Hepatocyte (in vitro differentiated cells): ENCODE data around the gene HDAC5. TPM values are rescaled to one million over a fixed set of nuclear protein-coding genes. Genes with fewer than 3 reads are reported as not detected.
"Not testable (repeated sequence)": the region's sequence is repeated elsewhere in the genome, so short reads cannot be mapped to it uniquely, and the experiment has no call there.

ENCODE experiments used
- DNase-seq: peaks from one replicate; pipeline ENCODE4 v3.0.0-alpha.2; 2016; ENCODE audit warnings: low spot score
- H2AFZ ChIP-seq: fragments of 200-600 bp; sonication (generic); 2 replicates; pipeline ENCODE4 v1.6.0; 2016; ENCODE audit warnings: antibody characterized with exemption, mild to moderate bottlenecking
- H3K27ac ChIP-seq: fragments of 200-600 bp; sonication (generic); 2 replicates; pipeline ENCODE4 v1.5.1; 2016; ENCODE audit warnings: mild to moderate bottlenecking
- H3K27me3 ChIP-seq: fragments of 200-600 bp; sonication (generic); 2 replicates; pipeline ENCODE4 v1.6.1; 2016
- H3K36me3 ChIP-seq: fragments of 200-600 bp; sonication (generic); replicated peaks from 2 replicates; pipeline ENCODE4 v1.5.1; 2016; ENCODE audit warnings: low read depth; ENCODE audit not compliant: insufficient read depth
- H3K4me1 ChIP-seq: fragments of 200-600 bp; sonication (generic); 2 replicates; pipeline ENCODE4 v1.5.1; 2016; ENCODE audit warnings: mild to moderate bottlenecking, moderate library complexity; ENCODE audit not compliant: insufficient read depth
- H3K4me2 ChIP-seq: fragments of 200-600 bp; sonication (generic); 2 replicates; pipeline ENCODE4 v1.6.0; 2016
- H3K4me3 ChIP-seq: fragments of 200-600 bp; sonication (generic); 2 replicates; pipeline ENCODE4 v1.5.1; 2016; ENCODE audit warnings: mild to moderate bottlenecking
- H3K79me2 ChIP-seq: fragments of 200-600 bp; sonication (generic); 2 replicates; pipeline ENCODE4 v1.6.0; 2017; ENCODE audit warnings: mild to moderate bottlenecking
- H3K9me2 ChIP-seq: fragments of 200-600 bp; sonication (generic); replicated peaks from 2 replicates; pipeline ENCODE4 v1.6.0; 2017; ENCODE audit warnings: mild to moderate bottlenecking; ENCODE audit not compliant: insufficient read depth
- H3K9me3 ChIP-seq: fragments of 200-600 bp; sonication (generic); 2 replicates; pipeline ENCODE4 v1.5.1; 2016; ENCODE audit warnings: low read depth, mild to moderate bottlenecking
- H4K20me1 ChIP-seq: fragments of 200-600 bp; sonication (generic); 2 replicates; pipeline ENCODE4 v1.6.0; 2016; ENCODE audit warnings: mild to moderate bottlenecking; ENCODE audit not compliant: insufficient read depth, poor library complexity, severe bottlenecking
- CTCF ChIP-seq: fragments of 200-600 bp; sonication (generic); IDR thresholded peaks from 2 replicates; pipeline ENCODE4 v1.5.1; 2016; ENCODE audit warnings: antibody characterized with exemption, mild to moderate bottlenecking; ENCODE audit not compliant: poor library complexity
- EZH2 ChIP-seq: fragments of 200-600 bp; sonication (generic); IDR thresholded peaks from 2 replicates; pipeline ENCODE4 v1.6.1; 2016; ENCODE audit warnings: antibody characterized with exemption, mild to moderate bottlenecking, borderline replicate concordance
- EZH2phosphoT487 ChIP-seq: fragments of 200-600 bp; sonication (generic); IDR thresholded peaks from one replicate; pipeline ENCODE4 v1.6.1; 2018; ENCODE audit warnings: antibody characterized with exemption, mild to moderate bottlenecking, low read depth, moderate library complexity; ENCODE audit not compliant: unreplicated experiment, severe bottlenecking
- WGBS: methylation state at CpG from one replicate; pipeline ENCODE4 v1.1.6; 2016; ENCODE audit warnings: low lambda C conversion rate; ENCODE audit errors: missing lambda C conversion rate; 5-methylcytosine and 5-hydroxymethylcytosine counted together
- polyA plus RNA-seq: library from polyadenylated mRNA; unstranded; fragments of >200 nt; fragmentation: Nextera tagmentation; extraction: Ambion mirVana; gene quantifications from 2 replicates; pipeline ENCODE4 v1.2.1, GENCODE V29; 2016
- total RNA-seq: library from RNA; depleted of rRNA; stranded (reverse); fragments of >200 nt; gene quantifications from 2 replicates; pipeline ENCODE4 v1.2.3, GENCODE V29; 2014

Gene HDAC5
- total and polyA plus RNA-seq, 2 experiments from 2014 or later = 33.9 to 42.7 TPM

GRCh38 chr17:44122816-44123355 is 555 bp downstream of the HDAC5 start:
- H2AFZ ChIP-seq = peak overlapping the region; percentile 75
- H3K9me2 ChIP-seq = no peaks in the 10 kb centered on the region
- no peak for DNase-seq
- H4K20me1 ChIP-seq = peaks cover 18% of the 10 kb centered on the region
- H3K4me1 ChIP-seq = peaks cover 14% of the 10 kb centered on the region
- no peaks in the 10 kb centered on the region for H3K36me3 ChIP-seq
- H3K9me3 ChIP-seq = no peaks in the 10 kb centered on the region
- peak overlapping the region; percentile 68 for H3K27ac ChIP-seq
- WGBS = 2% methylated on average over 27 of the region's 32 CpGs
- peaks cover 51% of the 10 kb centered on the region for H3K79me2 ChIP-seq
- H3K27me3 ChIP-seq = no peaks in the 10 kb centered on the region
- peak overlapping the region; percentile 98 for H3K4me2 ChIP-seq
- peak overlapping the region; percentile 81 for H3K4me3 ChIP-seq
- TF ChIP-seq EZH2 (no peak), CTCF (no peak), EZH2phosphoT487 (no peak)

- no peaks in the 10 kb centered on the region for H3K9me2 ChIP-seq
- peaks cover 51% of the 10 kb centered on the region for H3K79me2 ChIP-seq
- H3K4me2 ChIP-seq = peak overlapping the region; percentile 98
- H3K9me3 ChIP-seq = no peaks in the 10 kb centered on the region
- DNase-seq = no peak
- H3K4me3 ChIP-seq = peak overlapping the region; percentile 81
- no peaks in the 10 kb centered on the region for H3K27me3 ChIP-seq
- no peak overlapping the region for H2AFZ ChIP-seq
- H3K36me3 ChIP-seq = no peaks in the 10 kb centered on the region
- TF ChIP-seq CTCF = no peak
- TF ChIP-seq EZH2phosphoT487 = no peak
- TF ChIP-seq EZH2 = no peak
- no peak overlapping the region for H3K27ac ChIP-seq
- WGBS = 40% methylated on average over 1 of the region's 1 CpG
- H3K4me1 ChIP-seq = peaks cover 14% of the 10 kb centered on the region
- H4K20me1 ChIP-seq = peaks cover 20% of the 10 kb centered on the region
These were observed 1.2 kb downstream of the HDAC5 start for GRCh38 chr17:44121997-44122815.

- H3K27ac ChIP-seq = no peak overlapping the region
- no peak for DNase-seq
- no peak for TF ChIP-seq CTCF
- no peak for TF ChIP-seq EZH2phosphoT487
- no peak for TF ChIP-seq EZH2
- H3K9me2 ChIP-seq = no peaks in the 10 kb centered on the region
- H3K4me1 ChIP-seq = peaks cover 14% of the 10 kb centered on the region
- H4K20me1 ChIP-seq = peaks cover 22% of the 10 kb centered on the region
- no peaks in the 10 kb centered on the region for H3K36me3 ChIP-seq
- H3K4me2 ChIP-seq = peak overlapping the region; percentile 98
- no peak overlapping the region for H2AFZ ChIP-seq
- 68% methylated on average over 5 of the region's 9 CpGs for WGBS
- no peaks in the 10 kb centered on the region for H3K27me3 ChIP-seq
- no peaks in the 10 kb centered on the region for H3K9me3 ChIP-seq
- H3K79me2 ChIP-seq = peaks cover 51% of the 10 kb centered on the region
- no peak overlapping the region for H3K4me3 ChIP-seq
These were observed 2.4 kb downstream of the HDAC5 start for GRCh38 chr17:44120851-44121605.

GRCh38 chr17:44120281-44120680 is 3.2 kb downstream of the HDAC5 start:
- not testable (repeated sequence) for H2AFZ ChIP-seq, H3K4me2 ChIP-seq

More at GRCh38 chr17:44120281-44120680, 3.2 kb downstream of the HDAC5 start:
- 98% methylated on average over 11 of the region's 11 CpGs for WGBS
- Histone ChIP-seq H3K4me1 (peaks cover 14% of the 10 kb centered on the region), H3K79me2 (peaks cover 51% of the 10 kb centered on the region), H4K20me1 (peaks cover 22% of the 10 kb centered on the region)
- not testable (repeated sequence) for H3K4me3 ChIP-seq, H3K9me2 ChIP-seq, DNase-seq, H3K9me3 ChIP-seq, H3K27me3 ChIP-seq, H3K27ac ChIP-seq, H3K36me3 ChIP-seq
